HPDE6-E6E7 (cell line): ENCODE results near the gene GRM3.

Experiments
- DNase-seq: peaks from one replicate; pipeline ENCODE4 v3.0.0; 2011; ENCODE audit warnings: missing footprints; ENCODE audit errors: extremely low spot score

GRM3 gene

GRCh38 chr7:86692755-86693154 lies 49.0 kb downstream of the GRM3 start:
- DNase-seq, result no peak

GRCh38 chr7:86706406-86706805 lies 62.7 kb downstream of the GRM3 start:
- DNase-seq, result no peak

GRCh38 chr7:86708031-86708680 lies 64.4 kb downstream of the GRM3 start:
- DNase-seq, result no peak

- no peak for DNase-seq
Observed at GRCh38 chr7:86720306-86720705, 76.6 kb downstream of the GRM3 start.

GRCh38 chr7:86733783-86734182 lies 90.1 kb downstream of the GRM3 start:
- no peak for DNase-seq

GRCh38 chr7:86745013-86745745 lies 101.5 kb downstream of the GRM3 start:
- no peak for DNase-seq

- no peak for DNase-seq
Observed at GRCh38 chr7:86747698-86748097, 104.0 kb downstream of the GRM3 start.

GRCh38 chr7:86748201-86748600 lies 104.5 kb downstream of the GRM3 start:
- no peak for DNase-seq

- DNase-seq, result no peak
Observed at GRCh38 chr7:86748843-86749719, 105.4 kb downstream of the GRM3 start.

GRCh38 chr7:86749741-86750665 lies 106.3 kb downstream of the GRM3 start:
- DNase-seq, result no peak

GRCh38 chr7:86760236-86760635 lies 116.5 kb downstream of the GRM3 start:
- no peak for DNase-seq

- DNase-seq, result no peak
Observed at GRCh38 chr7:86762129-86762528, 118.4 kb downstream of the GRM3 start.

GRCh38 chr7:86765931-86766330 lies 122.2 kb downstream of the GRM3 start:
- no peak for DNase-seq

- no peak for DNase-seq
Observed at GRCh38 chr7:86768394-86768793, 124.7 kb downstream of the GRM3 start.

- DNase-seq, result no peak
Observed at GRCh38 chr7:86768967-86769760, 125.5 kb downstream of the GRM3 start.

- DNase-seq, result no peak
Observed at GRCh38 chr7:86773309-86773708, 129.6 kb downstream of the GRM3 start.

- no peak for DNase-seq
Observed at GRCh38 chr7:86775203-86775602, 131.5 kb downstream of the GRM3 start.

- DNase-seq, result no peak
Observed at GRCh38 chr7:86776136-86776535, 132.4 kb downstream of the GRM3 start.

GRCh38 chr7:86778271-86778670 lies 134.6 kb downstream of the GRM3 start:
- no peak for DNase-seq

- DNase-seq, result no peak
Observed at GRCh38 chr7:86784765-86785164, 141.1 kb downstream of the GRM3 start.

GRCh38 chr7:86785641-86786040 lies 141.9 kb downstream of the GRM3 start:
- no peak for DNase-seq
